Esophagus squamous epithelium (tissue), 4 donors: ENCODE results near the gene PURA.

Experiments
- CTCF ChIP-seq, 6 experiments: fragments of 450-650 bp in 4 of 6; fragments of 200-600 bp in 2 of 6; sonication (generic) in 2 of 6; IDR thresholded peaks; one replicate each; pipeline ENCODE4 v1.5.1; 2016 to 2019; ENCODE audit warnings: antibody characterized with exemption in 6 of 6, mild to moderate bottlenecking in 4 of 6, moderate library complexity in 4 of 6
- POLR2A ChIP-seq, 4 donors: fragments of 450-650 bp; IDR thresholded peaks; one replicate each; pipeline ENCODE4 v1.6.1; 2017; ENCODE audit warnings: antibody characterized with exemption in 4 of 4, mild to moderate bottlenecking in 4 of 4, moderate library complexity in 3 of 4

DNA sequence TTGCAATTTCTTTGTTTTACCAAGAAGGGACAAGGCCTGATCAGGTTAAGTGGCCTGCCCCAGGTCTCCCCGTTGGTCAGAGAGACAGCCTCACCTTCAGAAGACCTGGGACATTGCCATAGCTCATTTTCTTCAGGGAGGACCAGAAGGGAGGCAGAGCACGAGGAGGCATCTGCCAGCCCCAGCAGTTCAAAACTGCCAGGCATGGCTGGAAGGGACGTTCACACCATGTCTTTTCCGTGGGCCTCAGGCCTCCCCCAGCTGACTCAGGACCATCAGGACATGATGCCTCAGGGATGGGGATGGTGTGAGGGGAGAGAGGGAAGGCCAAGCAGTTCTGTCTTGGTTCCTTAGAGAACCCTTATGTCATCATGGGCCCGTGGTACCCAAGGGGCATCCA, 28.3 kb downstream of the PURA start:
- TF ChIP-seq CTCF (IDR thresholded peaks at IDR 0.05) = no peak
- no peak for TF ChIP-seq POLR2A (IDR thresholded peaks at IDR 0.05)
